SHP77 treated with DMSO at 0.1 percent for 48 hours (cell line): ENCODE results near the gene USP5.
"Not testable (repeated sequence)": the region's sequence is repeated elsewhere in the genome, so short reads cannot be mapped to it uniquely, and the experiment has no call there.

Experiments
- DNase-seq: peaks from one replicate; lab custom pipeline; 2025; lab: John Stamatoyannopoulos, UW

USP5 gene

DNA sequence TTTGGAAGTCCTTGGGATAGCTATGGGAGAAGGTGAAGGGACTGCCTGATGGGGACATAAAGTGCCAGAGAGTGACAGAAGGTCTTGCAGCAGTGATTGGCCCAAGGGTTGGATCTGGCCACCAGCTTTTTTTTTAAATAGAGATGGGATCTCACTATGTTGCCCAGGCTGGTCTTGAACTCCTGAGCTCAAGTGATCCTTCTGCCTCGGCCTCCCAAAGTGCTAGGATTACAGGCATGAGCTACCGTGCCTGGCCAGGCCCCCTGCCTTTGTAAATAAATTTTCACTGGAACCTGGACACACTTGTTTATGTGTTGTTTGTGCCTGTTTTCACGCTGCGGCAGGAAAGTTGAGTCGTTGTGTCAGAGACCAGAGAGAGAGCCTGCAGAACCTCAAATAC lies 13.4 kb downstream of the USP5 start:
- DNase-seq = not testable (repeated sequence)

DNA sequence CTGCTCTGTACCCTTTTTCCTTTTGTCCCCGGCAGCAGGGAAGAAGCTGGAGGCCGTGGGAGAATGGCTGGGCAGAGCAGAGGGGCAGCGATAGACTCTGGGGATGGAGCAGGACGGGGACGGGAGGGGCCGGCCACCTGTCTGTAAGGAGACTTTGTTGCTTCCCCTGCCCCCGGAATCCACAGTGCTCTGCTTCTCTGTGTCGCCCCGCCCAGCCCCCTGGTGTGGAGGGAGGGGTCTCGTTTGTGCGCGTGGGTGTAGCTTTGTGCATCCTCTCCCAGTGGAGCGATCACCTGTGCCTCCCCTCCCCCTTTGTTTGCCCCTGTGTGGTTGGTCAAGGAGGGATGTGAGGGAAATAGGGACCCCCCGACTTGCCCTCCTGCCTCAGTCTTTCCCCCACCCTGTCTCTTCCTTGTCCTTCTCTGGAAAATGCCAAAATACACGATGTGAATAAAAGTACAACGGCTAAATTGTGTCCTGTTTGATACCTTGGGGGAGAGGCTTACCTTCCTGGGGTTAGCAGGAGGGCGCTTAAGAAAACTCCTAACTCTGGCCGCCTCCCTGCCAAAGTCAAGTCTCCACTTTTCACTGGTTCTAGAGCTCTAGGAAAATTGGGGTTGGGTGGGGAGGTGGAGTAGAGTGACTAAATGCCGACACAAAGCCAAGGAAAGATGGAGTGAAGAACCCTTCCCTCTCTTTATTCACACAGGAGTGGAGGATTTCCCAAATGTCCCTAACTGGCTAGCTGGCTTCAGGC lies 14.4 kb downstream of the USP5 start:
- DNase-seq = no peak

GRCh38 chr12:6866920-6867412 lies 15.0 kb downstream of the USP5 start:
- DNase-seq = no peak

DNA sequence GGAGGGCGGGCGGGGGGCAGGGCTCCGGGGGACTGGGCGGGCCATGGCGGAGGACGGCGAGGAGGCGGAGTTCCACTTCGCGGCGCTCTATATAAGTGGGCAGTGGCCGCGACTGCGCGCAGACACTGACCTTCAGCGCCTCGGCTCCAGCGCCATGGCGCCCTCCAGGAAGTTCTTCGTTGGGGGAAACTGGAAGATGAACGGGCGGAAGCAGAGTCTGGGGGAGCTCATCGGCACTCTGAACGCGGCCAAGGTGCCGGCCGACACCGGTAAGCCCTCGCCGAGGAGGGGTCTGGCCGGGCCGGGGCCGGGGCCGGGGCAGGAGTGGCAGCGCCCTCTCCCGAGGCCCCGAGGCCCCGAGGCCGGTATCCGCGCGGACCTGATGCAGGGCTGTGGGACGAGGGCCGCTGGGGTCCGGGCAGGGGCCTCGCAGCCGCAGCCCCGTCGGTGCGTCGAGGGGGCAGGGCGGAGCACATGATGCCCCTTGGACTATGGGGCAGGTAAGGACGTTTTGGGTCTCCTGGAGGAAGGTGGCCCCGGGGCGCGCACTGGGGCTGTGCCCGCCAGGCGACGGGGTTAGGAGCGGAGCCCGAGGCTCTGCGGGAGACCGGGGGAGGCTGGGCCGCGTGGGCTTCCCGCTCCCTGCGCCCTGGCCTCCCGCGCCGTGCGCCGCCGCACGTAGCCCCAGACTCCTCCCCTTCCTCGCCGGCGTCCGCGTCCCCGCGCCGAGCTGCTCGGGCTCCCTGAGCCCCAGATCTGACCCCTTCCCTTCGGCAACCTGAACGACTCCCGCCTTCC lies 15.7 kb downstream of the USP5 start, which contains the start of gene TPI1:
Gene TPI1 (plus strand): TSS at position 119 of the 798 bp plus-strand sequence. CDS start 36 bp downstream, at position 155.
- no peak for DNase-seq

- no peak for DNase-seq
These were observed 16.5 kb downstream of the USP5 start for GRCh38 chr12:6868211-6869048.

GRCh38 chr12:6869049-6870021 lies 17.4 kb downstream of the USP5 start:
- DNase-seq = peak; percentile 29

GRCh38 chr12:6870304-6870703 lies 18.4 kb downstream of the USP5 start:
- not testable (repeated sequence) for DNase-seq

DNA sequence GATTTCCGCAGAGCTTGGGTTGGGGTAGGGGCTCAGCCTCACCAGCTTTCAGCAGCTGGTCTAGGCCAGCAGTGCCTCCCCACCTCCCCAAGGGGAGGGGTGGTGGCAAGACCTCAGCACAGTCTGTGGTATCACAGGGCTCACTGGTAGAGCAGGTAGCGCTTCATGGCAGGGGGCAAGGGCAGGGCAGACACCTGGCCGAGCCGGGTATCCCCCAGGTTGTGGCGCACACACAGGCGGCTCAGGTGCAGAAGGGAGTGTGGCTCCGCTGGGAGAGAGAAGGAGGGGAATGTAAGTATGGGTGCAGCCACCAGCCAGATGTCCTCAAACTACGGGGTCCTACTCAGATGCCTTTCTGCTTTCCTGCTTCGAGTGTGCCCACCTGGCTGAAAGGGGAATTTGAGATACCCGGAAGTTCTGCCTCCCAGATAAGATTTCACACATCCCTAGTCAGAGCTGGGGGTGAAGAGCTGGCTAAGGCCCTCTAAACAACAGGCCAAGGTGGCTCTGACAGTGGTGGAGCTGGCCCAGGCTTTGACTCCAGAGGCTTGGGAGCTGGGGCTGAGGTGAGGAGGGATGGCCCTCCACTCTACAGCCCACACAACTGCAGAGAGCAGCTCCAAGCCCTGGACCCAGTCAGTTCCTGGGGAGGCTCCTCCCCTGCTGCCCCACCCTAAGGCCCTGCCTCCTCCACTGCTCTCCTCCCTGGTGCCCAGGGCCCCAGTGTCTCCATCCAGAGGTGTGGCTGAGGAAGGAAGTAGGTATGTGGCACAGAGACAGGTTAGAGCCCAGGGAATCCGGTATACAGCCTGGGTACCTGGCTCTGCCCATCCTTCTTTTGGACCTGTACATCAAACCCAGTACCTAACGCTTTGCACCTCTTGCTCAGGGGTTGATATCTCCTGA lies 19.4 kb downstream of the USP5 start:
- DNase-seq = no peak

- no peak for DNase-seq
These were observed 20.4 kb downstream of the USP5 start for GRCh38 chr12:6872073-6873048.

DNA sequence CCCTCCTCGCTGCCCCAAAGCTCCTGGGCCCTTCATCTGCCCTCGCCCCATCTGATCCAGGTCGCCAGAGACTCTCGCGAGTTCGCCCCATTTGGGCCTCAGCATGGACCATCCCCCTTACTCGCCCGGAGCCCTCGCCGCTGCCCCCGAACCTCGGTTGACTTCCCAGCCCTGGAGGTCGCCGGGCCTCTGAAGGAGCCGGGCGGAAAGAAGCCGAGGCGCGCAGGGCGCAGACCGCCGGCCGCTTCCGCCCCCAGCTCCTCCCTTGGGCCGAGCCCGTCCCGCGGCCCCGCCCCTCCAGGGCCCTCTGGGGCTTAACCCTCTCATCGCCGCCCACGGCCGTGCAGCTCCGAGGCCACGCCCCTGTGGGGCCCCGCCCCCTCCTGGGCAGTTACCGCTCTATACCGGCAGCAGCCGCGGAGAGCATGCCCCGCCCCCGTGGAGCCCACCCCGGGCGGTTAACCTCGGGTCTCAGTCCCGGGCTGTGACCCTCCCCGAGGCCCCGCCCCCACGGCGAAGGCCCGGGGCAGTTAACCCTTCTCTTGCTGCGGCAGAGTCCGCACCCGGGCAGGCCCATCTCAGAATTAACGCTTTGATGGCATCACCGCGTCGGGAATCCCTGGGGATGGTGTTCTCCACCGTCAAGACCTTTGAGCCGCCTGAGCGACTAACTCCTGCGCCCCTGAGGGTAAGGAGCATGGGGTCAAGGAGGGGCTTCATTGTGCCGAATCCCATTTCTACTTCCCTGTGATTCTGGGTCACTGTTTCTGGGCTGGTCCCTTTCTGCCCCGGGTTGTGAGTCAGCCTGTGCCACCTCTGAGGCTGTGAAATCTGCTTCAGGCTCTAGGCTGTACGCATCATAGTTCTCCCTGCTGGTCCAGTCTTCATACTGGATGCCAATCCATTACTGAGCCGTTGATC lies 21.4 kb downstream of the USP5 start, which contains the start of gene SPSB2:
Gene SPSB2 (minus strand): TSS at position 210 of the 921 bp plus-strand sequence. CDS start 402 bp downstream, outside the sequence.
- DNase-seq = peak; percentile 55

GRCh38 chr12:6874015-6874368 lies 22.0 kb downstream of the USP5 start:
- not testable (repeated sequence) for DNase-seq

DNA sequence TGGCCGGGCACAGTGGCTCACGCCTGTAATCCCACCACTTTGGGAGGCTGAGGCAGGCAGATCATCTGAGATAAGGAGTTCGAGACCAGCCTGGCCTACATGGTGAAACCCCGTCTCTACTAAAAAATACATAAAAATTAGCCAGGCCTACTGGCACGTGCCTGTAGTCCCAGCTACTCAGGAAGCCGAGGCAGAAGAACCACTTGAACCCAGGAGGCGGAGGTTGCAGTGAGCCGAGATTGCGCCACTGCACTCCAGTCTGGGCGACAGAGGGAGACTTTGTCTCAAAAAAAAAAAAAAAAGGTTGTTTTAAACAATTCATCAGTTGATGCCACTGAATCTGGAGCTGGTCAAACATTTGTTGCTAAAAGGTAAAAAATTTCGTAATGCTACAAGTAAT lies 27.9 kb downstream of the USP5 start:
- DNase-seq = not testable (repeated sequence)

DNA sequence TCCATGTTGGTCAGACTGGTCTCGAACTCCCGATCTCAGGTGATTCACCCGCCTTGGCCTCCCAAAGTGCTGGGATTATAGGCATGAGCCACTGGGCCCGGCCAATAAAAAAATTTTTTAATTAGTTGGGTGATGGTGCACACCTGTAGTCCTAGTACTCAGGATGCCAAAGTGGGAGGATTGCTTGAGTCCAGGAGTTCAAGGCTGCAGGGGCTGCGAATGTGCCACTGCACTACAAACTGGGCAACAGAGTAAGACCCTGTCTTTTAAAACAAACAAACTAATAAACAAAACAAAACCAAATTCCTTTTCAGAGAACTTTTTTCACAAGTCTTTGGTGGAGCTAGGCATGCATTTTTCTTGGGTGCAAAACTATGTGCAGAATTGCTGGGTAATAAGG lies 31.3 kb downstream of the USP5 start:
- no peak for DNase-seq

DNA sequence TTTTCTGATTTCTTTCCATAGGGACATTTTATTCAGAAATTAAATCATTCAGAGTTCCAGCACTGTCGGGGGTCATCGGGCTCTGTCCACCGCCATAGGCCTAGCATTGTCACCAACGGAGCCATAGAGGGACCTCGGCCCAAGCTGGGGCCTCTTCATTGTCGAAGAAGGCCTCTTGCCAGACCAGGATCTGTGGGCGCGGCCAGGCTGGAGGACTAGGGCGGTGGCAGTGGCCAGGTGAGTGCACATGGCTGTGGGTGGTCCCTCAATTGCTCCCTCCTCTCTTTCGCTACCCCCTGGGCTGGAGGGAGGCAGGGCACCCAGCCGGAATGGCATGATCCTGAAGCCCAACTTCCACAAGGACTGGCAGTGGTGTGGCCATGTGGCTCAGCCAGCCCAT lies 31.7 kb downstream of the USP5 start:
- no peak for DNase-seq

DNA sequence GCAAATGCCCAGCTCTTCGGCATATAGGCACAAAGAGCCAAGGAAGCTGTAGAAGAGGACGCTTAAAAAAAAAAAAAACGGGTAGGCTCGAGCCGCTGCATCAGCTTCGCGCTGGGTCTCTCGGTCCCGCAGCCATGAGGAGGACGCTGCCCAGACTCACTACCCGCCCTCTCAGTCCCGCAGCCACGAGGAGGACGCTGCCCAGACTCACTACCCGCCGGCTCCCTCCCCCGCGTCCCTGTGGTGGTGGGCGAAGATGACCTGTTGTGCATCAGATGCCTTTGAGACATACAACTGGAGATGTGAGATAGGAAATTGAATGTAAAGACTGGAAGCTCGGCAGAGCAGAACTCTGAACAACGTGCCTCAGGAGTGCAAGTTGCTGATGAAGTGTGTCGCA lies 32.6 kb downstream of the USP5 start:
- no peak for DNase-seq

DNA sequence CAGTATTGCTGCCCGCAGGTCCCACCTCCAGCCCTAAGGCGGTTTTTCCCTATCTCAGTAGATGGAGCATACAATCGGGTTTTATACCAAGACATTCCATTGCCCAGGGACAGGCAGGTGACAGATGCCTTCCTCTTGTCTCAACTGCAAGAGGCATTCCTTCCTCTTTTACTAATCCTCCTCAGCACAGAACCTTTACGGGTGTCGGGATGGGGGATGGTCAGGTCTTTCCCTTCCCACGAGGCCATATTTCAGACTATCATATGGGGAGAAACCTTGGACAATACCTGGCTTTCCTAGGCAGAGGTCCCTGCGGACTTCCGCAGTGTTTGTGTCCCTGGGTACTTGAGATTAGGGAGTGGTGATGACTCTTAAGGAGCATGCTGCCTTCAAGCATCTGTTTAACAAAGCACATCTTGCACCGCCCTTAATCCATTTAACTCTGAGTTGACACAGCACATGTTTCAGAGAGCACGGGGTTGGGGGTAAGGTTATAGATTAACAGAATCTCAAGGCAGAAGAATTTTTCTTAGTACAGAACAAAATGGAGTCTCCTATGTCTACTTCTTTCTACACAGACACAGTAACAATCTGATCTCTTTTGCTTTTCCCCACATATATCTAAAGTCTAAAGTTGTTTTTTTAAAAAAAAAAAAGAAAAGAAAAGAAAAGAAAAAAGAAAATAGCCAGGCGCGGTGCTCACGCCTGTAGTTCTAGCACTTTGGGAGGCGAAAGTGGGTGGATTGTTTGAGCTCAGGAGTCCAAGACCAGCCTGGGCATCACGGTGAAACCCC lies 34.5 kb downstream of the USP5 start:
- DNase-seq = not testable (repeated sequence)

DNA sequence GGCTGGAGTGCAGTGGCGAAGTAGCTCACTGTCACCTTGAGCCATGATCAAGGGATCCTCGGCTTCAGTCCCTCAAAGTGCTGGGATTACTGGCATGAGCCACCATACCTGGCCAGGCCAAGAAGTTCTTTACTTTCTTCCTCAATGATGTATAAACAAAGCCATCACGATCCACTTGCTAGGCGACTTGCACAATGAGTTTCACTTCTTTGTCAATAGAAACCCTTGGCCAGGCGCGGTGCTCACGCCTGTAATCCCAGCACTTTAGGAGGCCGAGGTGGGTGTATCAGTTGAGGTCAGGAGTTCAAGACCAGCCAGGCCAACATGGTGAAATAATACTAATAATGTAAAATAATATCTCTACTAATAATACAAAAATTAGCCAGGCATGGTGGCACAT lies 35.5 kb downstream of the USP5 start:
- no peak for DNase-seq
